ENCODE results near the gene SH3BP5L.
"Not testable (repeated sequence)": the region's sequence is repeated elsewhere in the genome, so short reads cannot be mapped to it uniquely, and the experiment has no call there.

The SH3BP5L gene

DNA sequence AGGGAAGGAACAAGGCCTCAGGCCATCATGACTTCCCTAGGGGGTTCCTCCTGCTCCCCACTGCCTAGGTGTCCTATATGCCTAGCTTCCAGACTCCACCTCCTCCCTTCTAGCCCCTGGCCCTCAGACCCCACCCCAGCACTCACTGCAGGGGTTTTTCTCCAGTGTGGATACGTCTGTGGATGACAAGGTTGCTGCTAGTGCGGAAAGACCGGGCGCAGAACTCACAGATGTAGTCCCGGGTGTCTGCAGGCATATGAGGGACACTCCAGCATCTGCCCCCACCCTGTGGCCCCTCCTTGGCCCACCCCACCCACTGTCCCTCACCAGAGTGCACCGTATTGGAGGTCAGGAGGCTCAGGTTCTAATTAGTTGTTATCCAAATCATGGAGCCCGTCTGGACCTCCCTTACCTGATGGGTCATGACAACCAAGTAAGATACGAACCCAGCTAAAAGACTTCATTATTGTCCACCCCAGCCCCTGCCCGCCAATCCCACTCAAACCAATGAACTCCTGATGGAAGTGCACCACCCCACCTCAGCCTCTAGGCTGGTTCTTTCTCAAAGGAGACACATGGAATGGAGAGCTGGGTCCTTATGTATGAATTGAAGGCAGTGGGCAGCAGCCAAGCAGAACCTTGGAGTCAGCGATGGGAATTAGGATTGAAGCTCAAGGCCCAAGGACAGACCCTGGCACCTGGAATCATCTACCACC lies 25.0 kb upstream of the SH3BP5L start:
- no peak for DNase-seq (ENCODE audit: low read depth)

- DNase-seq (ENCODE audit: low read depth): no peak
These were observed 24.4 kb upstream of the SH3BP5L start for GRCh38 chr1:248850124-248850523.

DNA sequence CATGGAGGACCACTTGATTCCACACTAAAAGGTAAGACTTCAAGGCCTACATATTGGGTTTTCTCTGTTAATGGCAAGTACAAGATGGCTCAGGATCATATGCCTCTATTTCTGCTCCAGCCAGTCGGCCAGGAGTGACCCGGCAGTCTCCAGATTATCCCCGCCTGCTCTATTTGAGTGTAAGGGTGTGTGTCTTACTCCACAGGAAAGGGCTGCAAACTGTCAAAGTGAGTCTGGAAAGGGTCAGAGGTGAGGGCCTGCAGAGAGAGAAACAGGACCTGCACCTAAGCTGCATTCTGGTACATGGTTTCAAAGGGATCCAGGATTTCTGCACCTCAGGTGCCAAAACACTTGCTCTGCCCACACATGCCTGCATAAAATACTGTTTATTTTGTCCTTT lies 23.9 kb upstream of the SH3BP5L start:
- DNase-seq (ENCODE audit: low read depth): no peak

- DNase-seq (ENCODE audit: low read depth): no peak
These were observed 23.4 kb upstream of the SH3BP5L start for GRCh38 chr1:248849152-248849551.

- no peak for DNase-seq (ENCODE audit: low read depth)
These were observed 22.9 kb upstream of the SH3BP5L start for GRCh38 chr1:248848602-248849001.

- no peak for DNase-seq (ENCODE audit: low read depth)
These were observed 22.3 kb upstream of the SH3BP5L start for GRCh38 chr1:248847956-248848561.

- no peak for DNase-seq (ENCODE audit: low read depth)
These were observed 21.7 kb upstream of the SH3BP5L start for GRCh38 chr1:248847181-248847955.

- DNase-seq (ENCODE audit: low read depth): no peak
These were observed 18.8 kb upstream of the SH3BP5L start for GRCh38 chr1:248844526-248844925.

GRCh38 chr1:248843687-248844086 lies 18.0 kb upstream of the SH3BP5L start:
- no peak for DNase-seq (ENCODE audit: low read depth)

DNA sequence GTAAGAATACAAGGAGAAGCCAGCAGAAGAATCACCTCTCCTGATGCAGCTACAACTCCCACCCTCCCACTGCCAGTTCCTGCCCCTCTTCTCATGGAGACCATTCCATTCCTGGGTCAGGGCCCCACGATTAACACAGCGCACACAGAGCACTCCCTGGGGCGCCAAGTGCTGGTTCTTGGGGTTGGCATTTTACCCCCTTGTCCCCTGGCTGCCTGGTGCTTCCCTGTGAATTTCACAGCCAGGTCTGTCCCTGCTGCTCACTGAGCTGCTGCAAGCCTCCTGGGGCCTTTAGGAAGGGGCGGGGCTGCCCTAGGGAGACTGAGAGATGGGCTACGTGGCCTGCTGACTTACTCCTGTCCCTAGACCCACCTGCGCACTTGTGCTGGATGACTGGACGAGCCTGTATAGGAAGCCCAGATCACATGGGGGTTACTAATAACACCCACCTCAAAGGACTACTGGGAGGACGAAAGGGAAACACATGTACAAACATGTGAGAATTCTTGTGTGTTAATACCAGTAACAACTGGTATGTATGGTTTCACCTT lies 17.1 kb upstream of the SH3BP5L start:
- no peak for DNase-seq (ENCODE audit: low read depth)

DNA sequence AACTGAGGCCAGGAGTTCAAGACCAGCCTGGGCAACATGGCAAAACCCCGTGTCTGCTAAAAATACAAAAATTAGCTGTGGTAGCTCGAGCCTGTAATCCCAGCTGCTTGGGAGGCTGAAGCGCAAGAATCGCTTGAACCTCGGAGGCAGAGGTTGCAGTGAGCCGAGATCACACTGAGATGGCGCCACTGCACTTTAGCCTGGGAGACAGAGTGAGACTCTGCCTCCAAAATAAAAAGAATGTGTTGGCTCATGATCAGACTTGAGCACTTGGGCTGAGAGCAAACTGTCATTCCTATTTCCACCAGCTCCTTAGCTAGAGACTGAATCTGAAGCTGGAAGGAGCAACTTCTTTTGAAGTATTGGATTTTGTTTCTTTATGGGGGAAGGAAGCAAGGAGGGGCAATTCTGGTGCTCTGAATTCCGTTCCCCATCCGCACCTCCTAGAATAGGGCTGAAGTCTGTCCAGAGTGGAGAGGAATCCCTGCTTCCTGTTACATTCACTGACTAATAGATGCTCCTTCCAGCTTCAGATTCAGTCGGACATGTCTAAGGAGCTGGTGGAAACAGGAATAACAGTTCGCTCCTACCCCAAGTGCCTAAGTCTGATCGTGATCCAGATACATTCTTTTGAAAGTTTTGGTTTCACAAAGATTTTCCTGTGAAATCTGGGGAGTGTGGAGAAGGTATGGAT lies 16.1 kb upstream of the SH3BP5L start:
- DNase-seq (ENCODE audit: low read depth): peak; percentile 77

DNA sequence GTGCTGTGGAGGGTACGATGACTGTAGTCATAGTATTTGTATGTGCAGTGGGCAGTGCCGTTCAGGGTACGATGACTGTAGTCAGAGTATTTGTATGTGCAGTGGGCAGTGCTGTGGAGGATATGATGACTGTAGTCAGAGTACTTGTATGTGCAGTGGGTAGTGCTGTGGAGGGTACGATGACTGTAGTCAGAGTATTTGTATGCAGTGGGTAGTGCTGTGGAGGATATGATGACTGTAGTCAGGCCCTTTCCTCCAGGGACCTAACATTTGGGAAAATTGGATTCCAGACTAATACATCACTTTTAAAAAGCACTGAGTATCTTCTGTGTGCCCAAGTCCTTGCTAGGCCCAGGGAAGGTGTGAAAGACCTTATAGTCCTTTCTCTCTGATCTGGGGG lies 15.2 kb upstream of the SH3BP5L start:
- DNase-seq (ENCODE audit: low read depth): no peak

DNA sequence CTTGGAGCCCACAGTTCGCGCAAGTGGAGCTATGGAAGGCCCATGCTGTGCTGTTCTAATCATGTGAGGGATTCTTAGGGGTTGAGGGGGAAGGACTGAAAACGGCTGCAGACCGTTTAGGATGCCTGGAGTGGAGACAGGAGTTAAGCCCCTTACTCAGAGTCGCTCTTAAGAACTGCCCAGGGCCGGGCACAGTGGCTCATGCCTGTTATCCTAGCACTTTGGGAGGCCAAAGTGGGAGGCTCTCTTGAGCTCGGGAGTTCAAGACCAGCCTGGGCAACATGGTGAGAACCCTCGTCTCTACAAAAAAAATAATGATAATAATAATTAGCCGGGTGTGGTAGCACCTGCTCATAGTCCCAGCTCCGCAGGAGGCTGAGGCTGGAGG lies 13.4 kb upstream of the SH3BP5L start:
- DNase-seq (ENCODE audit: low read depth): no peak

DNA sequence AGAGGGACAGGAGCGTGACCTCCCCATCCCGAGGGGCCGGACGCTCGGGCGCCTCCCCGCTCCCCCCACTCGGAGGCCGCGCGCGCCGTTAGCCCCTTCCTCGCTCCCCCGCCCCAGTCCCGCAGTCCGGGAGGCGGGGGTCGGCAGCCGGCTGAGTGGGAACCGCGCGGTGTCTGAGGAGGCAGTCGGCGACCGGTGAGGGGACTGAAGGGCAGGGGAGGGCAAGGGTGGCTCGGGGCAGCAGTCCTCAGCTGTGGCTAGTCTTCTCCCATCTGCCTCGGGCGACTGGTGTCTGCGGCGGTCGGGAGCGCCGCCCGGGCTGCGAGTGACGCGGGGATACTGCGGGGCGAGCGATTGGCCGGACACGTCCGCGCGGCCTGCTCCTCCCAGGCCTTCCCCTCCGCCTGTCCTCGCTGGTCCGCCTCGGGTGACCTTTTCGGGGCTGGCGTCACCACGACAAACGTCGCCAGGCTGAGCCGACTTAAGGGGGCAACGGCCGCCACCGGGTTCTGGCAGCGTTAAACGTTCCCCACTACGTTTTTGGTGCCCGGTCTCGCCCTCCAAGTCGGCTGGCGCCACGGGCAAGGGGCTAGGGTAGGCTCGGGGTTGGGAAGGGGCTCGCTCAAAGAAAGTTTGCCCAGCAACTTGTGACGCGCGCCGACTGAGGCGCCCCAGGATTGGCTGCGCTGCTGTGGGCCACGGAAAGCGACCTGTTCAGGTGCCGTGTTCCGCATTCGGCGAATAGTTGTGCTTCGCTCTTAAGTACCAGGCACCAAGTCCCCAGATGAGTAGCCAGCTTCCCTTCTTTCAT lies 12.8 kb upstream of the SH3BP5L start:
- peak; percentile 93 for DNase-seq (ENCODE audit: low read depth)

GRCh38 chr1:248837781-248838356 lies 12.2 kb upstream of the SH3BP5L start, which contains the start of gene ZNF672:
Gene ZNF672, plus strand, starts transcription at chr1:248838224. Its CDS starts 9,051 bp downstream, at chr1:248847275.
- DNase-seq (ENCODE audit: low read depth): peak; percentile 99

GRCh38 chr1:248837045-248837780 lies 11.5 kb upstream of the SH3BP5L start:
- DNase-seq (ENCODE audit: low read depth): no peak

- DNase-seq (ENCODE audit: low read depth): no peak
These were observed 8.7 kb upstream of the SH3BP5L start for GRCh38 chr1:248834343-248834940.

- no peak for DNase-seq (ENCODE audit: low read depth)
These were observed 6.1 kb upstream of the SH3BP5L start for GRCh38 chr1:248831842-248832241.

GRCh38 chr1:248830718-248831017 lies 5.0 kb upstream of the SH3BP5L start:
- DNase-seq (ENCODE audit: low read depth): not testable (repeated sequence)

DNA sequence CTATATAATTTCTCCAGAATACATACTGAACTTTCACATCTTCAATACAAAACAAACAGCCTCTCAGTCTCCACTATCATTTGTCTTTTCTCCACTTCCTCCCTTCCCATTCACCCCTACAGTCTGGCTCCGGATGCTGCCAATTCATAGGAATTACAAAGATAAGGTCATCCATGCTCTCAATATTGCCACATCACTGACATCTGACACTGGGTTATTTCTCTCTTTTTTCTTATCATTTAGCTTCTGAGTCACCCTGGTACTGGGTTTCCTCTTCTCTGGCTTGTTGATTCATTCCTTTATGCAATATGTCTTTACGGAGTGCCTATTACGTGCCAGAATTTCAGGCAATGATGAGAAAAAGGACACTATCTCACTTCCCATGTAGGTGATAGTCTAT lies 3.1 kb upstream of the SH3BP5L start:
- DNase-seq (ENCODE audit: low read depth): peak; percentile 78

Data from EH (cell line).